NCI-H1930 (cell line): ENCODE results near the gene DOK7.
A peak's percentile ranks its signal among the peaks of the same experiment; 100 is the strongest.

Experiments
- DNase-seq, 2 experiments: peaks; one replicate each; lab custom pipeline; 2025; lab: John Stamatoyannopoulos, UW

DOK7 gene

GRCh38 chr4:3489451-3489962 is 26.4 kb downstream of the DOK7 start:
- peak; percentile 9 to 18 for DNase-seq

GRCh38 chr4:3491681-3492405 is 28.7 kb downstream of the DOK7 start:
- no peak for DNase-seq

GRCh38 chr4:3492741-3493719 is 29.9 kb downstream of the DOK7 start:
- no peak for DNase-seq

GRCh38 chr4:3493720-3494461 is 30.8 kb downstream of the DOK7 start:
- no peak for DNase-seq

GRCh38 chr4:3494462-3494871 is 31.4 kb downstream of the DOK7 start:
- DNase-seq = no peak

- no peak for DNase-seq
Observed at GRCh38 chr4:3495204-3495975, 32.3 kb downstream of the DOK7 start.

- no peak for DNase-seq
Observed at GRCh38 chr4:3496021-3496420, 32.9 kb downstream of the DOK7 start.

GRCh38 chr4:3497095-3497494 is 34.0 kb downstream of the DOK7 start:
- no peak for DNase-seq

- no peak for DNase-seq
Observed at GRCh38 chr4:3497523-3498389, 34.6 kb downstream of the DOK7 start.

- no peak for DNase-seq
Observed at GRCh38 chr4:3498407-3498806, 35.3 kb downstream of the DOK7 start.

GRCh38 chr4:3498901-3499510 is 35.9 kb downstream of the DOK7 start:
- DNase-seq = no peak

GRCh38 chr4:3499710-3500109 is 36.6 kb downstream of the DOK7 start:
- no peak for DNase-seq

- no peak for DNase-seq
Observed at GRCh38 chr4:3500111-3500510, 37.0 kb downstream of the DOK7 start.

GRCh38 chr4:3500634-3501101 is 37.6 kb downstream of the DOK7 start:
- DNase-seq = no peak

GRCh38 chr4:3501126-3501824 is 38.2 kb downstream of the DOK7 start:
- no peak for DNase-seq

- DNase-seq = no peak
Observed at GRCh38 chr4:3501825-3502425, 38.8 kb downstream of the DOK7 start.

GRCh38 chr4:3502941-3503936 is 40.1 kb downstream of the DOK7 start:
- DNase-seq = no peak
